HG02870 (cell line): Measurements from ENCODE around the gene PPBP.
"Not testable (repeated sequence)": the region's sequence is repeated elsewhere in the genome, so short reads cannot be mapped to it uniquely, and the experiment has no call there.

ENCODE experiments used
- ATAC-seq: cut with Tn5 transposase; IDR thresholded peaks from one replicate; pipeline ENCODE4 v1.9.1; 2021; ENCODE audit warnings: mild to moderate bottlenecking, moderate library complexity; ENCODE audit not compliant: unreplicated experiment

Gene PPBP

GRCh38 chr4:73950376-73950920, 37.5 kb downstream of the PPBP start:
- ATAC-seq = not testable (repeated sequence)

- ATAC-seq = no peak
Measured at GRCh38 chr4:73948990-73949706, 38.8 kb downstream of the PPBP start.

DNA sequence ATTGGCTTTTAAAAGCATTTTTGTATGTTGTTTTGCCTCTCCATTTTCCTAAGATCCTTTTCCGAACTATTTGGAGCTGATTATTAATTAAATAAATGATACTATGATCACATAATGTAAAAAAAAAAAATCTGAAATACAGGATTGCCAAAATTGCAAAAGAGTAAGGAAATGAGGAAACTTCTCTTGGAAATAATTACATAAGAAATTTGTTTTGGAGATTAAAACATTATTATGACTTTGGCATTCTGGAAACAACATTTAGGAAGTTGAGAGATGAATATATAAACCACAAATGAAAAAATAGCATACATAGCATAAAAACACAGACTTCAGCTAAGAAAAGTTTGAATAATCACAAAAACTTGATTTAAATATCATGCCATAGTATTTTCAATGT, 39.7 kb downstream of the PPBP start:
- ATAC-seq = no peak

DNA sequence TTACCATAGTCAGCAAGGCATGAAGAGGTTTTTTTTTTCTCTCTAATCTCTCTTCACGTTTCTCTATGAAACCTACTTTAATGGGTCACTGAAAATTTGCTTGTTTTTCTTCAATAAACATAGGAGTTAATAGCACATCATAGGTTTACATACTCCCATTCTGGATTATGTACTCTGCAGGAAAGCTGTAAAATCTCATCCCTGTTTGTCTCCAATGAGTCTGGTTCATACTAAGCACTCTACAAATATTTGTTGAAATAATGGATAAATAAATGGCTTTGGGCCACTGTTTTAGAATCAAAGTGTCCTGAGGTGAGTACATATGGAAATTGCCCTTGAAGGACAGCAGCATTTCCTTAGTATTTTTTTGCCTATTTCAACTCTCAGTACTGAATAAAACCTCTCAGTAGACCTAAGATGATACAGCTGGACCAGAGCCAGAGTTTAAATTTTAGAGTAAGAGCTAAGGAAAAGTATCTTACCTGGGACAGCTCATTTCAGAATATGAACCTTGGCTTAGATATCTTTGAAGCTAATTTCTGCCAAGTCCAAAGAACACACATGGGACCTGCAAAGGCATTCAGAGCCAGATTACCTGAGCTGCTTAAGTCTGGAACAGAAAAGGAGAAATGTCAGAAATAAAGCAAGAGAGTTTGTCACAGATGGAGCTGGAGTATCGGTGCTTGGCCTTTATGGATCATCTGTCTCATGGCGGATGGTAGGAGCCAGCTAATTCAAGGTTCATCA, 40.6 kb downstream of the PPBP start:
- ATAC-seq = no peak

DNA sequence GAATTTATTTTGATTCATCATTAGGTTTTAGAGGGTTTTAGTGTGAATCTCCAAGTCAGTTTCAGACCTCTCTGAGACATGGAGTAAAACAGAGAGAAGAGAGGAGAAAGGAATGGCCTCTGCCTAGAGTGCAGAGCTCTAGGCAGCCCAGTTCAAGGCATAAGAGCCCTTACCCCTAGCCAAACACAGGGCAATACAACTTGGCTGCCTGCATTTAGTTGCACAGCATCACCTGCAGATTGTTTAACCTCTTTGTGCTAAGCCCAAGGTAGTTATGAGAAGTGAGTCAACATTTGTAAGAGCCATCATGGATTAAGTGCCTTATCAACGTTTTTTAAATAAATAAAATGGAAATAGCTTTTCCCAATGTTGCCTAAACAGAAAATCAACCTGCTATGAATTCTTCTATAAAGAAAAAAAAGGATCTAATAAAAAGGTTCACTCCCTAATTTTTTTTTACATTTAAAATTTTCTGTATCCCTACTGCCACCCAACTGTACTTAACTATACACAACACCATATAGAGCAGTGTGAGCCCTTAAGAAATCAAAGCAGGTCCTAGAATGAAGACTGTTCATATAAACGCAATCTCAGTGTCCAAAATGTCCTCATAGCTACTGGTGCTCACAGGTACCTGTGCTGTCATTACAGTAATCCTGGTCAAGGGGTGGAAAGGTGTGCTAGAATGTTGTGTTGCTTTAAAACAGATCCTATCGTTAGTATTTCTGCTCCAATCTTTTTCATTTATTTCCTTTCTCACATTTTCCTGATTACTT, 42.1 kb downstream of the PPBP start:
- no peak for ATAC-seq

GRCh38 chr4:73945140-73945539, 42.9 kb downstream of the PPBP start:
- ATAC-seq = no peak

GRCh38 chr4:73944061-73944875, 43.7 kb downstream of the PPBP start:
- ATAC-seq = no peak

GRCh38 chr4:73943555-73943954, 44.4 kb downstream of the PPBP start:
- no peak for ATAC-seq

- no peak for ATAC-seq
Measured at GRCh38 chr4:73936969-73937368, 51.0 kb downstream of the PPBP start.
